Measurements from ENCODE around the gene MRPS27.

Gene MRPS27

GRCh38 chr5:72170101-72170500 is 149.9 kb downstream of the MRPS27 start:
- no peak for TF ChIP-seq CTCF (IDR thresholded peaks at IDR 0.05; ENCODE audit: borderline replicate concordance, insufficient read depth, low read depth, low read length)
- H3K4me3 ChIP-seq (ENCODE audit: low read depth, low read length): no peak overlapping the region

Measured in GM12875 (cell line).